Activated T-cell treated with anti-CD3 and anti-CD28 coated beads, Interleukin-2, amount 50 U/mL, for 48 hours (primary cell): ENCODE data around the gene ARHGEF16.

Experiments
- DNase-seq, 2 experiments: peaks; one replicate each; pipeline ENCODE4 v3.0.0-alpha.2; 2020

The ARHGEF16 gene

DNA sequence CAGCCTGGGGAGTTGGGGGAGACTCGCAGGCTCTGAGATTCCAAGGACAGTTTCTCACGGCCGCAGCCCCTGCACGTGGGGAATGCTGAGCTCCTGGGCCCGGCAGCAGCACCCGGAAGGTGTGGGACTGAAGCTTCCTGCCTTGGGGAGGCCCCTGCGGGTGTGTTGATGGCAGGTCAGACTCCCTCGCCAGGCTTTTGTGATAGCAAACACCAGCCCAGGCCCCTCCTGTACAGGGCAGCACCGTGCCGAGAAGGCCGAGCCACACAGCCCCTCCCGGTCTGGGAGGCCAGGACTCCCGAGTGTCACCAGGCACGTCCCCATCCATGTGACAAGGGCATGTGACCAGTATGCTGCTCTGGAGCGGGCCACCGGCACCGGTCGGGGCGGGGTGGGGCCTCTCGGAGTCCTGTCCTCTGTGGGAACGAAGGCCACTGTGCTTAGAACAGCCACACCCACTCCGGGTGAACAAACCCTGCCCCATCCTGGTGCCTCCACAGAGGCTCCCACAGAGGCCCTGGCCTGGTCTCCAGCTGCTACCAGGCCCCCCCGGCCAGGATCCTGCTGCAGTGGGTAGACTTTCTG, 31.1 kb upstream of the ARHGEF16 start:
- no peak for DNase-seq

DNA sequence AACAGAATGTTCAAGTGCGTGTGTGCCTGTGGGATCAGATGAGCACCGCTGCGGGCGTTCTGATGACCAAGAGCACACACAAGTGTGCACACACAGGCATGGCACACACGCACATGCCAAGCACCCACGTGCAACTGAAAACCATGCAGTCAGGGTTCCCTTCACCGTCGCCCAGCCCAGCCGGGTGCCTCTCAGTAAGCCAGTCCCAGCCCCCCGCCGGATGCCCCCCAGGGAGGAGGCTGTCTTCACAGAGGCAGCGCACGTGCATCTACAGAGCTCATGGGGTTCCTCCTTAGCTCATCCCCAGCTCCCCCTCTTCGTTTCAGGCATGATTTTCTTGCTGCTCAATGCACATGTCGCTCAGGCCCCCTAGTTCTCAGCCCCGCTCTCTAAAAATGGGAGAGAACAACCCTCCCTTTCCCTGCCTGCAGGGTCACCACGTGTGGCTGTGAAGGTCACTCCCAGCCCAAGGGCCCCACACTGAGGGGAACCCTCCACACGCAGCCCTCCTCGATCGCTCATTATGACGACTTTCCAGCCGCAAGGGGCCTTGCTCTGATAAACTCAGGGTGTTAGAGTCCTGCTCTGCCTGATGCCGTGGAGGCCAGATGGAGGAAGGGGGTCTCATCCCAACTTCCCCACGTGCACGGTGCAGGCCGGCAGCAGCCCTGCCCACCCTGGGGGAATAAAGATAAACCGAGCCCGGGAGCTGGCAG, 30.4 kb upstream of the ARHGEF16 start:
- DNase-seq = no peak

DNA sequence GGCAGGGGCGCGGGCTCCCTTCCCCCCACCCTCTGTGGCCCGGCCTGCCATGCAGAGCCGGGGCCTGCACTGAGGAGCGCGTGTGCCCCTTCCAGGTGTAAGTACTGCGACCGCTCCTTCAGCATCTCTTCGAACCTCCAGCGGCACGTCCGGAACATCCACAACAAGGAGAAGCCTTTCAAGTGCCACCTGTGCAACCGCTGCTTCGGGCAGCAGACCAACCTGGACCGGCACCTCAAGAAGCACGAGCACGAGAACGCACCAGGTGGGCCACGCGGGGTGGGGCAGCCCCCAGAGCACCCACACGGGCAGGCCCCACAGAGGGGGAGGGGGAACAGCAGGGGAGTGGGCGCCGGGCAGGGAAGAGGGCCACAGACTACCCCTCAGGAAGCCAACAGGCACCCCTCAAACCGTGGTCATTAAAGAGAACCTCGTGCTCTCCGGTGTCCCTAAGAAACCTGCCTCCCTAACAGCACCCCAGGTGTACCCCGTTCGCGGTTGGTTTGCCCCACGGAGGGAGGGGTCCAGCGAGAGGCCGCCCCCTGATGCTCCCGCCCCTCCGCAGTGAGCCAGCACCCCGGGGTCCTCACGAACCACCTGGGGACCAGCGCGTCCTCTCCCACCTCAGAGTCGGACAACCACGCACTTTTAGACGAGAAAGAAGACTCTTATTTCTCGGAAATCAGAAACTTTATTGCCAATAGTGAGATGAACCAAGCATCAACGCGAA, 28.8 kb upstream of the ARHGEF16 start:
- DNase-seq = no peak

DNA sequence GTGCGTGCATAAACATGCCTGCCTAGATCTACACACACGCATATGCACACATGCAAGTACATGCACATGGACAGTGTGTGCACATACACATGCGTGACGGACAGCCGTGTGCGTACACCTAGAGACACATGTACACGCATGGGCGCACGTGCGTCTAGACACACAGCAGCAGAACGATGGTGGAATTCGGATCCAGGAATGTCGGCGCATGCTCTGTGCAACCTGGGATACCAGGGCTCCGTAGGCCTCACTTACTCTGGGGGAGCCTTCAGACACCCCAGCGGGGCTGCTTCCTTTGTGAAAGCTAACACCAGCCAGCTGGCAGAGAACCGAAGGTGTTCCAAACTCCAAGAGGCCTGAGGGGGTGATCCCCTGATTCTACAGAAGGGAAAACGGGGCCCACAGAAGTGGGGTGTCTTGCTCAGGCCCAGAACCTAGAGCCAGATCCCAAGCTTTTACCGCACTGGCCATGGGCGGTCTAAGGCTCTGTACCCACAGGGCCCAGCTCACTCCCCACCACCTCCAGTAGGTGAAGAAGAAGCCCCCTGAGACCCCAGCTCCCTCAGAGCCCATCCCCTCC, 27.4 kb upstream of the ARHGEF16 start:
- no peak for DNase-seq

DNA sequence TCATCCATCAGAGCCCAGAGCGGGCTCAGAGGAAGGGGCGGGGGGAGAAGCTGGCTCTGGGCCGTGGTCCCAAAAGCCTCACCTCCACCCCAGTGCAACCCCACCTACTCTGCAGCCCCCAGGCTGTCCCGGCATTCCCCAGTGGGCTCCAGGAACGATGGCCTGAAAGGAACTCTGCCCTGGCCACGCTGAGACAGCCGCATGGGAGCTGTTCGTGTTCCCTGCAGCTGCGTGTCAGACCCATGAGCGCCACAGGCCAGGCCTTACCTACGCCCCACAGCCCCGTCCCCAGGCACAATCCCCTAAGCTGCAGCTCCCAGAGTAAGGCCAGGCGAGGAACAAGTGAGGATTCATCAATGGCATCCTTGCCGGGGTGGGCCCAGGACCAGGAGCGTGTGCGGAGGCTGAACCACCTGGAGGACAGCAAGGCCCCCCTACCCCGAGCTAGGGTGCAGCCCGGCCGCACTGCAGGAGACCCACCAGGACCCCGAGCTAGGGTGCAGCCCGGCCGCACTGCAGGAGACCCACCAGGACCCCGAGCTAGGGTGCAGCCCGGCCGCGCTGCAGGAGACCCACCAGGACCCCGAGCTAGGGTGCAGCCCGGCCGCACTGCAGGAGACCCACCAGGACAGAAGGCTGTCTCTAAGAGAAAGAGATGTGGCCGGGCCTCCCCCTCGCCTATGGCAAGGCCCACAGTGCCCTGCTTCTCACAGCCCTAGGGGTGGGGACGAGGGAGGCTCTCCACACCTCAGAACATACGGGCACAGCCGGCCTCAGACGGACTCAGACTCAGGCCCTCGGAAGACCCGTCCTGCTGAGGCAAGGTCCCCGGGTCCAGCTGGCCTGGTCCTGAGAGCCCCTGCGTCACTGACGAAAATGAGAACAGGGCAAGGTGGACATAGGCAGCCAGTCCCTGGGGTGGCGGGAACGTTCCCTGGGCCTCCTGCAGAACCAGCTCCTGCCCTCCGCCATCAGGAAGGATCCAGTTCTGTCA, 26.5 kb upstream of the ARHGEF16 start:
- DNase-seq = no peak

DNA sequence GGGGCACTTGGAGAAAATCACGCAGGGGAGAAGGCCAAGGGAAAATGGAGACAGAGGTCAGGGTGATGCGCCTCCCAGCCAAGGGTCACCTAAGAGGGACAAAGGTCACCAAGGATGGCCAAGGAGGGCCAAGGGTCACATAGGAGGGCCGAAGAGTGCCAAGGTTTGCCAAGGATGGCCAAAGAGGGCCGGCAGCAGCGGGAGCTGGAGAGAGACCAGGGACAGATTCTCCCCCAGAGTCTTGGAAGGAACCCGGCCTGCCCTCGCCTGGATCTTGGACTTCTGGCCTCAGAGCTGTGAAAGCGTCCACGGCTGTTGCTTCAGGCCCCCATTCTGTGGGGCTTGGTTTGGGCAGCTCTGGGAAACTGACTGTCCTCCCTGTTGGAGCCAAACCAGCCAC, 25.6 kb upstream of the ARHGEF16 start:
- no peak for DNase-seq

DNA sequence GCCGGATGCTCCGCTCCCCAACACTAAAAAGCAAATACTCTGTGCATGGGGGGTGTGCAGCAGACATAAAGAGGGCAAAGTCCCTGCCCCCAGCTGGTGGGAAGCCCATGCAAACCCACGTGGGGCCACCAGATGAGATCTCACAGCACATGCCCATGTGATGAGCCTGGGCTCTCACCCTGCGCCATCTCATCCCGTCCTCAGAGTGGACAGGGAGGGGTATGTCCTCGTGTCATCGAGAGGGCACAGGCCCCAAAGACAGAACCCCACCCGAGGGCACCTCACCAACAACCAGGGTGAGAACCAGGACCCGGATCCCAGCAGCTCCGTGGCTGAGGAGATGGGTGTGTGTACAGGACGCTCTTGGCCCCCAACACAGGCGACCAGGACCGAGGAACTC, 25.1 kb upstream of the ARHGEF16 start:
- DNase-seq = no peak

DNA sequence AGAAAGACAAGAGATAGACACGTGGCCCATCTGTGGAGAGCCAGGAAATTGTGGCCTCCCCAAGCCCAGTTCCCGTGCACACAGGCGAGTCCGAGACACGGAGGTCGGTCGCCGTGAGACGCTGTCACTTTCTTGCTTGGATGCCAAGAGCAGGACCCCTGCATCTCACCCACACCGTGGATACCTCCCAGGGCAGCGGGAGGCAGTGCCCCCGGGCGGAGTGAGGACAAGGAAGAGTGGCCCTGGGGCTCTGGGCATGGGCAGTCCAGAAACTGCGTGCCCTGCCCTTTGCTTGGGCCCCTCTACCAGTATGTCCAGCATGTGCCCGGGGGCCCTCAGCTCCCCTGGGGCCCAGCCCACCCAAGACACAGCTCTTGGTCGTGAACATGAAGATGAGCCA, 24.7 kb upstream of the ARHGEF16 start:
- DNase-seq = no peak

DNA sequence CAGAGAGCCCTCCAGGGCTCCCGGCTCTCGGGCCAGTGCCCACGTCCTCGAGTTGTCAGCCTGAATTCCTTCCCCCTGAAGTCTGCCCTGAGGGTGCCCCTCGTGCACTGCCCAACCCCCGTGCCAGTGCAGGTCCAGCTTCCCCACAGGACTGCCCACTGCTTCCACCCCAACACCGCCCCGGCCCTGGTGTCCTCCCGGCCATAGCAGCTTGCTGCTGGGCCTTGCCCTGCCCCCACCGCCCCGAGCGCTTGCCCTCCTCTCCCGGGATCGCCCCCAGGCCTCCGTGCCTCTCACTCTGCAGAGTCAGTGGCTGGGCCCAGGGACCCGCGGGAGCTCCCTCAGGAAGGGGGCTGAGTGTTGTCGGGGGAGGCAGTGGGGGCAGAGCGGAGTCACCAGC, 24.1 kb upstream of the ARHGEF16 start:
- no peak for DNase-seq

DNA sequence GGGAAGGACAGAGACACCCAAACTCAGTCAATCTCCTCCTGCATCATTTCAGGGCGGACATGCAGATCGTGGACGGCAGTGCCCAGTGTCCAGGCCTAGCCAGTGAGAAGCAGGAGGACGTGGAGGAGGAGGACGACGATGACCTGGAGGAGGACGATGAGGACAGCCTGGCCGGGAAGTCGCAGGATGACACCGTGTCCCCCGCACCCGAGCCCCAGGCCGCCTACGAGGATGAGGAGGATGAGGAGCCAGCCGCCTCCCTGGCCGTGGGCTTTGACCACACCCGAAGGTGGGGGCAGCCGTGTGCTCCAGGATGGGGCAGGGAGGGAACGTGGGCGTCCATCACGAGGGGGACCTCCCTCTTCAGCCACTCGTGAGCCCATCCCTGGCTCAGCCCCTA, 23.6 kb upstream of the ARHGEF16 start:
- no peak for DNase-seq

DNA sequence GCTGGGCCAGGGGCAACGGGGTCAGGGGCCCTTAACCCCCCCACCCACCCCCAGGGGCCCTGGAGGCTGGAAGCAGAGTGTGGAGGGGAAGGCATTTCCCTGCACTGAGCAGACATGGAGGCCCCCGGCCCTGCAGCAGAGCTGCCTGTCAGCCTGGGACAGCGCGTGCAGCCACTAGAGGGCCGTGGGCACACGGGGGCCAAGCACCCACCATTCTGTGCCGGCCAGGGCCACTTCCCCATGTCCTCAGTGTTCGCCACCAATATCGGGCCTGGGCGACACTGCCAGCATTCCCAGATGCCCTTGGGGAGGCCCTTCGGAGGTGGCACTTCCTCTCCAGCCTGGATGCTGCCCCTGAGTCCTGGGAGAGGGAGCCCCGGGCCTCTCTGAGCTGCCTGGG, 23.2 kb upstream of the ARHGEF16 start:
- DNase-seq = no peak

DNA sequence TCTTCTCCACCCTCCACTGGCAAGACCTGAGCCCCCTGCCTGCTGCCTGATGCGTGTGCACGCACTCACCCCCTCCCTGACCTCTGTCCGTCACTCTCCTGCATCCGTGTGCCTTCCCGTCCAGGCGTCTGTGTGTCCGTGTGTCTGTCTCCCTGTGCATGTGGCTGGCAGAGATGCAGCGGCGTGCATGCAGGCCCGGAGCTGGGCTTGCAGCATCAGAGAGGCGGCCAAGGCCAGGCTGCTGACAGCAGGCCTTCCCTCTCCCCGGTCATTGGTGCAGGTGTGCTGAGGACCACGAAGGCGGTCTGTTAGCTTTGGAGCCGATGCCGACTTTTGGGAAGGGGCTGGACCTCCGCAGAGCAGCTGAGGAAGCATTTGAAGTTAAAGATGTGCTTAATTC, 22.8 kb upstream of the ARHGEF16 start:
- DNase-seq = no peak

DNA sequence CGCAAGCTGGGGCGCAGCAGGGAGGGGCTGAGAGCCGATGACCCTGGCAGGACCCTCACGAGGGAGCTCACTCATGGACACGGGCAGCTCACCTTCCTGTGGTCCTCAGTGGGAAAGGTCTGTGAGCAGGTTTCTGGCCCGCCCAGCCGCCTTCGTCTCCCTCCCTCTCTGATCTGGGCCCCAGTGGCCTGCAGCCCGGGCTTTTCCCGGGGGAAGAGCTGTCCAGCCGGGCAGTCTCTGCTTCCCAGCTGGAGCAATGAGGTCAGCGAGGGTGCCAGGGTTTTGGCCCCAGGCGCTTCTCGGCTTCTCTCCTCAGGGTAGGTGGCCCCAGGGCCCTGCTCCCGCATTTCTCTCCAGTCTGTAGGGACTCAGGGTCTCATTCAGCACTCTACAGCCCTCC, 22.2 kb upstream of the ARHGEF16 start:
- DNase-seq = no peak

DNA sequence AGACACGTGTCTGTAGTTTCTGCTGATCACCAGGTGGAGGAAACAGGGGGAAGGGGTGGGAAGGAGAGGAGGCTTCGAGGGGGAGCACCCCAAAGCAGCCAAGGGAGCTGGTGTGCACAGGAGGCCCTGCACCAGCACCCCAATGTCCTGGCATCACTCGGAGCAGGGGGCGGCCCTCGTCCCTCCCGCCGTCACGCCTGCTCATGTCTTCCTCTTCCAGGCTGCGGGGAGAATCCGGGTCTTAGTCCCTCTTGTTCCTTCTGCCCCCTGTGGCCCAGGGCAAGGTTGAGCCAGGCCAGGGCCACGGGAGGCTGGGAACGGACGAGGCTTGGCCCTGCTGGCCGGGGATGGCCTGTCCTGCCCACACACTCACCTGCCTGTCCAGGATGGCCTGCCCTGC, 21.4 kb upstream of the ARHGEF16 start:
- no peak for DNase-seq

DNA sequence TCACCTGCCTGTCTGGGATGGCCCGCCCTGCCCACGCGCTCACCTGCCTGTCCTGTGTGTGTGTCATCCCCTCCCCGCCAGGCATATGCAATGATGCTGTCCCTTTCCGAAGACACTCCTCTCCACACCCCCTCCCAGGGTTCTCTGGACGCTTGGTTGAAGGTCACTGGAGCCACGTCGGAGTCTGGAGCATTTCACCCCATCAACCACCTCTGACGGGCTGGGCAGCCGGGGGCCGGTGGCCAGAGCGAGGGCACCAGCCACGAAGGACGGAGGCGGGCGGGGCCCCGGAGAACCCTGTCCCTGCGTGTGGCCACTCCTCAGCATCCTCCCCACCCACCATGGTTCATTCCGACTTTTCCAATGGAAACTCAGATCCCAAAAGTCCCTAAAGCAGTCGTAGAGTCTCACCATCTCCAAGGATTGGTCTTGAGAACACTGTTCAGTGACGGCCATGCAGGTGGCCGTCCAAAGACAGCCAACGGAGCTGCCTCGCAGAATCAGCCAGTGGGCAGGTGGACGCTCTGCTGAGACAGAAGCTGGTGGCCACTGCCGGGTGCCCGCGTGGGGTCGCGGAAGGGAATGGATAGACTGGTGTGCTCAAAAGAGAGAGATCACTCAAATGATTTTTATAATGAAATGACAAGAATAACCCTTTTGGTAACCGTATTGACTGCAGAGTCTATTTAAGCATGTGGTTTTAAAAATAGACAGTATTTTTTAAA, 20.7 kb upstream of the ARHGEF16 start:
- no peak for DNase-seq

DNA sequence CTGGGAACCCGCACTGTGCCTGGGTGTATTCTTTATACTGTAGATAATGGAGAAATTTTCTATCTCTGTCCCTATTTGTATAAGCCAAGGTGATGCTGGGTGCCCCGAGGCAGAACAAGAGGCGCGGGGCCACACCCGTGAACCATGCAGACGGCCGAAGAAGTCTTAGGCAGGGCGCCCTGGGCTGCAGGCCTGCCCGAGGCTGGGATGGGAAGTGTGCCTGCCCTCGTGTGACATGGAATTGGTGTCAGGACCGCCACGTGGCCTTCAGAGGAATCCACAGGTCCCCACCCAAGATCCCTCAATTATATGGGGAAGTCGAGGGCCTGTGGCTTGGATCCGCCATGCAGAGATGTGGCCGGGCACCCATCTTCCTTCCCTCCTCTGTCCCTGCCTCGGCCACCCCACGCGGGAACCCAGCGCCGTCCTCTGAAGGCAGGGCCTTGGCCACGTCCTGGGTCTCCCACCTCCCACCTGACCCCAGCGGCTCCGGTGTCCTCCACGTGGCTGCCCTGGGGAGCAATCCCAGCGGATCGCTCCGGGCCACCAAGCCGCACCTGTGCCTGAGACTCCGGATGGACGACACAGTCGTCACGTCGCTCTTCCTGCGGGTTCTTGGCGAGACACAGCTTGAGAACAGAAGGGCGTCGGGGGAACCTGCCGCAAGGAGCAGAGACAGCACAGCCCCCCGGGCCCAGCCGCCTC, 19.9 kb upstream of the ARHGEF16 start:
- no peak for DNase-seq

DNA sequence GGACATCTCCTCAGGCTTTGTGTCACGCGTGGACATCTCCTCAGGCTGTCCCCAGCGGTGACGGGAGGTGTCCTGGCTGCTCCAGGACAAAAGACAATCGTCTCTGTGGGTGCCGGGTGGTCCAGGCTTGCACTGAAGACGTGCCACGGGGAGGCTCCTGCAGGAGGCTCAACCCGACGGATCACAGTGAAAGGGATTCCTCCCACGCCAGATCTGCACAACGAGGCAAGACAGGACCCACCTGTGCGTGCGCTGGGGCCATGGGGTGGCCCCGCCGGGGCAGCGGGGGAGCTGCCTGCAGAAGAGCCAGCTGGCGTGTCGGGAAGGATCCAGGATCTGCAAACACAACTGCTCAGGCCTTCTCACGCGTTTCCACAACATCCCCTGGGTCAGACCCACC, 18.8 kb upstream of the ARHGEF16 start:
- DNase-seq = no peak

DNA sequence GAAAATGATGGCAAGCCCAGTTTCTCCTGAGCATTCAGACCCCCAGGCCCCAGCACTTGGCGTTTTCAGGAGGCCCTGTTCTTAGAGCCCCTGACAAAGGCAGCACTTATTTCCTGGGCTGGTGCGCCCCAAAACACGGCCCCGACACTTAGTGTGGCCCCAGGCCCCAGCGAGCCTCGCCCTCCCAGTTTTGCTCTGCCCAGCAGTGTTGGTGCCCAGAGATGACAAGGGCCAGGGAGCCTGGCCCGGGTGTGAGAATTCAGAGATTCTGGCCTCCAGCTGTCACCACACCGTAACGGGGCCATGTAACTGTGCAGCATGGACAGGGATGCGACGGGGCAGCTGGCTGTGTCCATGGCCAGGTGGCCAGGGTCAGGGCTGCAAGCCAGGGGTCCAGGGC, 18.0 kb upstream of the ARHGEF16 start:
- no peak for DNase-seq

DNA sequence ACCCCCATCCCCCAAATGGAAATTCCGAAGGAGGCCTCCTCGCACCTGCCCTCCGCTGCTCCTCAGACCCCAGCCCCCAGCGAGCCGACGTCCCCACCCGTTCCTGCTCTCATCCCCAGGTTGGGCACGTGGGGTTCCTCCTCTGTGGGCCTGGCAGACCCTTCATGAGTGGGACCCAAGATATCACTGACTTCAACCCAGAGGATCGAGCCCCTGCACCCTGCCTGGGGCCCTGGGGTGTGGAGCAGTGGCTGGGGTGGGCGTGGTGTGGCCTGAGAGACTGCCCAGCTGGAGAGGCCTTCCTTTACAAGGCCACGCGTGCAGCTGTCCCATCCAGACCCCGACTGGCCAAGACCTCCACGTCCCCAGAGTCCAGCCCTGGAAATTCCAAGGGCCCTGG, 17.6 kb upstream of the ARHGEF16 start:
- no peak for DNase-seq

DNA sequence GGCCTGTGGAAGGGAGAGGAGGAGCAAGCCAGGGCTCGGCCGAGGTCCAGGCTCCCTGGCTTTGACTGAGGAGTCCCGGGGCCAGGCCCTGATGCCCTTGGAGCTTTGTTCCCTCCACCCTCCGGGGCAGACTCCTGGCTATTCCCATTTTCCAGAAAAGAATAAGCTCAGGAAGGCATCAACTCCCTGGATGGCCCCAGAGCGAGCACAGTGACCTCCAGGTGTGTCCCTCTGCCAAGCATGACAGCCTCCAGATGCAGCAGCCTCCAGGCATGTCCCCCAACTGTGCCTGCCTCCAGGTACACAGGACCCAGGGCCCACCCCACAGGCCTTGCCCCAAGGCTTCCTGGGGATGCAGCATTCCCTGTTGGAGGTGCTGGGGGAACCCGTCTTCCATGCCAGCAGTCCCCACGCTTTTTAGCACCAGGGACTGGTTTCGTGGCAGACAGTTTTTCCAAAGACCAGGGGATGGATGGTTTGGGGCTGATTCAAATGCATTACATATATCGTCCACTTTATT, 15.7 kb upstream of the ARHGEF16 start:
- DNase-seq = no peak
